Superior temporal gyrus (tissue), 1 donor: ENCODE data around the gene CCSER1.
A peak's percentile ranks its signal among the peaks of the same experiment; 100 is the strongest.
"Not testable (repeated sequence)": the region's sequence is repeated elsewhere in the genome, so short reads cannot be mapped to it uniquely, and the experiment has no call there.

Source experiments
- DNase-seq: peaks from one replicate; pipeline ENCODE4 v3.0.0-alpha.2; 2016; ENCODE audit errors: extremely low spot score

The CCSER1 gene

DNA sequence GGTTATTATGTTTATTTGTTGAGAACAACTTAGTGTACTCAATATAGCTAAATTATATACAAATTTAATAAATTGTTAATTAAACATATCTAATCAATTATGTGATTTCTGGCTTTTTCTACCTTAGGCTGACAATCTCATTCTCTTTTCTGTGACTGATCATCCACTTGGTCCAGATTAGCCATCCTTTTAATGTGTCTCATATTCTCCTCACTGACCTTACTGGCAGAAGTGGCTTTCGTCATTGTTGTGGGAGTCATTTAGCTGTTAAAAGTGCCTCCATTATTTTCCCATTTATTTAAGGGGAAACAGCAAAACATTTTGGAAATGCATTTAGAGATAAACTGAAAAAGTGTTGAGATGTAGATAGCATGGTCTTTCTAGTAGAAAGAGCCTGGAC lies 172.2 kb downstream of the CCSER1 start:
- no peak for DNase-seq

DNA sequence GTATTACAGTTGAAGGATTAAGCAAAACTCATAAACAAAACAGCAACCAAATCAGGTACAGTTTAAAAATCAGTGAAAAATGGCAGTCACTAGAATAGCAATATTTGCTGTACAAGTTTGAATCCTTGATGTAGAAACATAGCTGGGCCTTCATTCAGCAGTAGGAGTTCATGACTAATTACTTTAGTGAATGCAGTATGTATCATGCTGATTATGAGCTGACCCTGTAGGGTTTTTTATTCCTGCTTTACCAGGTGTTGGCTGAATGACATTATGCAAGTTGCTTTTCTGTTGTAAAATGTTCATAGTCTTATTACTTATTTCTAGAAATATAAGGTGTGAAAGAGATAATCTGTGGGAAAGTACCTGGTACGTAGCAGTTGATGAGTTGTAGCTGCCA lies 179.6 kb downstream of the CCSER1 start:
- DNase-seq = no peak

DNA sequence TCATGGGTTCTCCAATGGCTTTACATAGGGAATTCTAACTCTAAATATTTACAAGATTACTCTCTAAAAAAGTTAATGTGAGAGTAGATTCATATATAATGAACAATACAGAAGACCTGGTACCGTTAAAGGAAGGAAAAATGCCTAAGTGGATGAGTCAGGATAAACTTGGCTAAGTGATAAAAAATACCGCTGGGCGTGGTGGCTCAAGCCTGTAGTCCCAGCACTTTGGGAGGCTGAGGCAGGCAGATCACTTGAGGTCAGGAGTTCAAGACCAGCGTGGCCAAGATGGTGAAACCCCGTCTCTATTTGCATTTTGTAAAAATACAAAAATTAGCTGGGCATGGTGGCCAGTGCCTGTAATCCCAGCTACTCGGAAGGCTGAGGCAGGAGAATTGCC lies 189.9 kb downstream of the CCSER1 start:
- DNase-seq = not testable (repeated sequence)

DNA sequence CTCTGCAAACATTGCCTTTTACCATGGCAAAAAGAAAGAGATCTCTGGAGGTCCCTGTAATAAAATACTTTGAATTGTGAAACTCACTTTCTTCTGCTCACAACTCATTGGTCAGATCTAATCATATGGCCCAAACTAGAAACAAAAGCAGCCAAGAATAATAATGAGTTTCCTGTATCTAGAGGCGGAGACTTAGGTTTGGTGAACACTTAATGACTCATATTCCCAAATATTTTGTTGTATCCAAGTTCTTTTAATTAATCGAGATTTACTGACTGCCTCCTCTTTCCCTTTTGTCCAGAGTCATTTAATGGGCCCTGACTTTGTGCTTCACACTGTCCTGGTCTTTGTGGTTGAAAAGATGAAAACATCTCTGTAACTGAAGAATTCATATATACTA lies 190.6 kb downstream of the CCSER1 start:
- DNase-seq = no peak

DNA sequence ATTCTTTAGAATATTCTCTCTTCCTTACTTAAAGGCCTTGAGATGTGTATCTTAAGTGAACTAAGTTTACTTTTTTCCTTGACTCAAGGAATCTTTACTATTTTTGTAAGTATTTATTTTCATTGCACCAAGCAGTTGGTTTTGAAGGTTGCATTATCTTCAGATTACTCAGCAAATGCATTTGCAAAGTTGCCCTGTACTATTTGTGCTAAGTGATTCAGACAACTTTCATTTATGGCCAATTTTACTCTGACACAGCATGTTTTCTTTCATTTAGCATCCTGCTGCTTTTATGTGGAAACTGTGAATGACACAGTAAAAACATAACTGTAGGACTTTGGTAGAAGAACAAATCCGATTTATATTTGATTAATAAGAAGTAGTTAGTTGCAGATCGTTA lies 191.0 kb downstream of the CCSER1 start:
- DNase-seq = peak; percentile 50

DNA sequence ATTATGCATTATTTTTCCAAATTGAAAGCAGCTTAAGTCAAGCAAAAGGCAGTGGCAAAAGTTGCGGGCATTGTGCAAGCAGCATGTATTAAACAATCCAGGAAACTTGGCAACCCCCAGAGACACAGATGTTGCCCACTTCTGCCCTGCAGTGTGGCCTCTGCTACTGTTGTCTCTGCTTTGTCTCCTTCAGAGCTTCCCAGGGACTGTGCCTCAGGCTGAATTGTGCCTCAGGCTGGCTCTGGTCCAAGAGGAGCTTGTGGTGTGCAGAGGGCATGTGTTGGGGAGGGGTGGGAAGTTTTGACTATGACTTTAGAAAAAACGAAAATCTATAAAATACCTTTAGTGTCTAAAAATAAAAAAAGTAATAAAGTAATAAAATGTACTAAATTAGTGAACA lies 201.4 kb downstream of the CCSER1 start:
- DNase-seq = no peak

DNA sequence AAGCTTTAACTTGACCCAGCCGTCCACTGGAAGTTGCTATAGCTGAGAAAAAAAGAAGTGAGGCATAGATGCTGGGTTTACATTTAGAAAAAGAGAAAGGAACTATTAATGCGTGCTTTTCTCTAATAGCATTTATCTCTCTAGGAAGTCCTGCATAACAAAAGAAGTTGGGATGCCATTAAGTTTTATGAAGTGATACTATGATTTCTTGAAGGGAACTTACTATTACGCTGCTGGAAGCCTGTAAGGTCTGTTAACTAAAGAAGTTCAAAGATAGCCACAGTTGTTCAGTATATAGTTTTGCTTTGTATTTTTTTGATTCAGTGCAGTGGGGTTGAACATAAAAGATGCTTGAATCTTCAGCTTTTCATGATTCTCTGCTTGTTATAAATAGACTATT lies 203.4 kb downstream of the CCSER1 start:
- no peak for DNase-seq

DNA sequence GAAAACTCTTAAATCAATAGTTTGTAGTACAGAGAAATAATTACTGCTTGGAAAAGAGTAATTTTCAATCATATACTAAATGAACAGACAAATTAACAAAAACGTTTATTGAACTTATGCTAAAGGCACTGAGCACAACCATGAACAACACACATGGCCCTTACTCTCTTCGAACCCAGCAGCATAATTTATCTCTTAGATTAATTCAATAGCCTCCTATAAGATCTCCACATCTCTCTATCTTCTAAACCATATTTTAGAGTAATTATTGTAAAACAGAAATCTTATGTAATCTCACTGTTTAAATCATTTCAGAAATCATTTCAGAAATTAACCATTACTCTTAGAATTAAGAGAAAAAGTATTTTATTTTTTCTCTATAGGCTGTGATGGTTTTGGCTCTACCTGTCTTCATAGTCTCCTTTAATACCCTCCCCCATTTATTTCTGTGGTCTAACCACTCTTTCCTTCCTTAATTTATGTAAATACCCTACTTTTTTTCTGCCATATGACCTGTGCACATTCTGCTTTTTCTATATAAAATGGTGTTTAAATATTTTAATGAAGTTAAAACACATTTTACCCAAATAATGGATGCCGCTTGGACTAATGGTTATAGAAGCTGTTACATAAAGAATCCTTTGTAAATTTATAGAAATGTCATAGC lies 218.5 kb downstream of the CCSER1 start:
- no peak for DNase-seq

DNA sequence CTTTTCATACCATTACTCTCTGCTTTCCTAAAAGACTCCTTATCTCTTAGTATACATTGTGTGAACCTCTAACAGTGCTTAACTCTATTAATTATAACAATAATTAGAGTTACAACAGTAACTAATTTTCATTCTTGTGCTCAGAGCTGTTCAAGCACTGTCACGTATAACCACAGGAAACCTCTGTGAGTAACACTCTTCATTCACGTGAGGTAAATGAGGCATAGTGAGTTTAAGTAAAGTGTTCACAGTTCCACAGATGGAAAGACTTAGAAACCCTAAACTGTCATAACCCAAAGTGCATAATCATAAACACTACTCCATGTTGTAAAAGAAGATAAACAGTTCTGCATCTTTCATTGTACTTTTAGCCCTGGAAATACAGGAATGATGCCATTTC lies 222.4 kb downstream of the CCSER1 start:
- DNase-seq = no peak

DNA sequence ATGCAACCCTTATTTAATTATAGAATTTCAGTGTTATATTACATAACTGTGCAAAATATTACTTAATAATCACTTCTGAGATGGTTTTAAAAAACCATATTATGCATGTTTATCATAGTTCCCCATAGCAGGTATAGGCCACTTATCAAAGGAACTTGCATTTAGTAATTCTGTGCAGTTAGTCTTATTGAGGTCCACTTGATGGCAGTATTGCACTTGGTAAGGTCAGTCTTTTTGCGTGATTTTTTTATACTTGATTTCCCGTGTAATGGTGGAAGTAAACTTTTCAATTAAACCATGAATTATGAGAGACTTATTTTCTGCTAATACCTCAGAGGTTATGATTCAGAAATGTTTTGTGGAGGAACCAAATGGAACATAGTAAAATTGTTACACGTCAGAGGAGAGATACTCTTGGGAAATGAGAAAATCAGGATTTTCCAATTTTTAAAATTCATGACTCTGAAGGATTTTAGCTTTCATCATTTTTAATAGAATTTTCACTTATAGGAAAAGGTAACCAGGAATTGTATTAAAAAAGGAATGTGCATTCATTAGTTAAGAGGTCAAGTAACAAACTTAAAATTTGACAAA lies 230.0 kb downstream of the CCSER1 start:
- peak; percentile 65 for DNase-seq

DNA sequence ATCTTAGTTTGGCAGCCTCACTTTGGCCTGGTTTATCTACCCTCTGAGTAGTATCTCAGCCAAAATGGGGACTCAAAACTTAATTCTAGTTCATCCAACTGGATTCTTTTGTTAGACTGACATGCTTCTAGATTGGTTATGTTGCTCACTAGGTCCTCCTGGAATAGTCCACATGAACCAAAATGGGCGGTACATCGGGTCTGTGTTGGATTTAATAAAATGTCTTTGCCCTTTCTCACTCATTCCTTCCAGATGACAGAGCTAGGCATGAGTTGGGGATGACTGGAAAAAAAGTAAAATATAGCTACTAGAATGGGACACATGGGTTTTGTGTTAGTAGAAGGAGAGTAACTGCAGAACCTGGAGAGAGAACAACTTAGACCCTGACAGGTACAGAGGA lies 247.9 kb downstream of the CCSER1 start:
- DNase-seq = no peak

DNA sequence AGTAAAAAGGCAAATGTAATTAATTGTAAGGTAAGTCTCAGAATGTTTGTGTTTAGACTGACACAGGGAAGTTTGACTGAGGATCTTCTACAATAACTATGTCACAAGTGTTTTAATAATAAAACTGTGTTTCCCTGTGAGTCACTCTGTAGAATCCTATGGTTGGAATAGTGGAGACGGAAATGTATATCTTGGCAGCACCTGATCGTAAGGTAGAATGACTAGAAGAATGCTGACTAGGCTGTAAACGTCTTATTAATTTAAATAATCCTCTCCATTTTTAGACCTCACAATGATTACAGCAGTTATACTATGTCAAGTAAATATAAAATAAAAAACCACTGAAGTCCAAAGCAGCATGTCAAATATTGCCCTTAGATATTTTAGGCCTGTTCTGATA lies 266.0 kb downstream of the CCSER1 start:
- DNase-seq = no peak

DNA sequence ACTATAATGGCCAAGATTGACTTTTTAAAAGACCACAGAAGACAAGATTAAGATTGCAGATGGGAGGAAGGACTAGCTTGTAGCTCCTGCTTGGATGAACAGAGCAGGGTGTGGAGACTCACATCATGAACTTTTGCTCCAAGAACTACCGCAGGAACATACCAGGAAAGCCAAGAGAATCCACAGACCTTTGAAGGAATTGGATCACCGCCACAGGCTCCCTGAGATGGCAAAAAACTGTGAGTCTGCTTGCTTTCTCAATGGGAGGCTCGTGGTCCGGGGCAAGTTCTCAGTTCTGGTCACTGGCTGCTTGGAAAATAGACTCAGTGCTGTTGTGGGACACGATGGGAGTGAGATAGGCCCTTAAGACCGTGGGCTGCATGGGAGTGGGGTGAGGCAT lies 276.6 kb downstream of the CCSER1 start:
- no peak for DNase-seq

DNA sequence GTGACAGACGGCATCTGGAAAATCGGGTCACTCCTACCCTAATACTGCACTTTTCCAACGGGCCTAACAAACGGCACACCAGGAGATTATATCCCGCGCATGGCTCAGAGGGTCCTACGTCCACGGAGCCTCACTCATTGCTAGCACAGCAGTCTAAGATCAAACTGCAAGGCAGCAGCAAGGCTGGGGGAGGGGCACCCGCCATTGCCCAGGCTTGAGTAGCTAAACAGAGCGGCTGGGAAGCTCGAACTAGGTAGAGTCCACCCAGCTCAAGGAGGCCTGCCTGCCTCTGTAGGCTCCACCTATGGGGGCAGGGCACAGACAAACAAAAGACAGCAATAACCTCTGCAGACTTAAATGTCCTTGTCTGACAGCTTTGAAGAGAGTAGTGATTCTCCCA lies 280.7 kb downstream of the CCSER1 start:
- not testable (repeated sequence) for DNase-seq

DNA sequence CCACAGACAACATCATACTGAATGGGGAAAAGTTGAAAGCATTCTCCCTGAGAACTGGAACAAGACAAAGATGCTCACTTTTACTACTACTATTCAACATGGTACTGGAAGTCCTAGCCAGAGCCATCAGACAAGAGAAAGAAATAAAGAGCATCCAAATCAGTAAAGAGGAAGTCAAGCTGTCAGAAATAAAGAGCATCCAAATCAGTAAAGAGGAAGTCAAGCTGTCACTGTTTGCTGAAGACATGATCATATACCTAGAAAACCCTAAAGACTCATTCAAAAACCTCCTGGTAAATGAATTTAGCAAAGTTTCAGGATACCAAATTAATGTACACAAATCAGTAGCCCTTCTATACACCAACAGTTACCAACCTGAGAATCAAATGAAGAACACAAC lies 285.6 kb downstream of the CCSER1 start:
- not testable (repeated sequence) for DNase-seq

DNA sequence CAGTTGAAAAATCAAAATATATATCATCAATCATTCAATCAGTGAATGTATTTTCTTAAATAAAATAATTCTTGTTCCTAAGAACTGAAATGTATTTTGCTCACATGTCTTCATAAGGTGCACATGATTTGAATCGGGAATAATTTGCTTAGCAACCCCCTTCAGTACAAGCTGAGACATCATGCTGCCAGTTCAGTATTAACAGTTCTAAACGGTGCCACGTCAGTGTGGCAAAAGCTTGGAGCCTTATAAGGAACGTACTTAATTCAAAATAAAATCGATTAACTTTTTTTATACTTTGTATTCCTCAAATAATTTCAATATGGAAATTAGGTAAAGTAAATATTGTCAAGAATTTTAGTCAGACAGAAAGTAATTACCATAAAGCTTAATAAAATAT lies 287.9 kb downstream of the CCSER1 start:
- no peak for DNase-seq

DNA sequence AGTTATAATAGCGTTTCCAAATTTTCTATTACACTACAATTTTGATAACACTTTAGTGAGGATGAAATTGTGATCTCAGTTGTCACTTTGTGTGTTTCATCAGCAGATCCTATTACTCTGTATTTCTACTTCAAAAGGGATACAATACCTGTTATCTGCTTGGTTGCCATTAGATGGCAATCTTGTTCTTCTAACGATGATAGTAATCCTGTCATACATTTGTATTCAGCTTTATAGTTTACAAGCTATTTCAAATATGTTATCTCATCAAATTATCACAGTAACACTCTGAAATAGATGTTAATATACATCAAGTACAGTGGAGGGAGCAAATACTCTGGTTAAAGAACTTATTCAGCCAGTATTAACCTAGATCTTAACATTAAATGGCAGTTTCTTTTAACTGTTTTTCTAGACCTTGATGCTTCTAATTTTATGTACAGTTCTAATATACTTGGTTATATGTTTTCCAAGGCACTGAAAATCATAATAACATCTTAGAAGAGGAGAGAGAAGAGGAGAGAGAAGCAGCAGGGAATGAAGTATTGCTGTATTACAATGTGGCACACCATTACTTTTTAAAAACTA lies 292.0 kb downstream of the CCSER1 start:
- DNase-seq = peak; percentile 81

DNA sequence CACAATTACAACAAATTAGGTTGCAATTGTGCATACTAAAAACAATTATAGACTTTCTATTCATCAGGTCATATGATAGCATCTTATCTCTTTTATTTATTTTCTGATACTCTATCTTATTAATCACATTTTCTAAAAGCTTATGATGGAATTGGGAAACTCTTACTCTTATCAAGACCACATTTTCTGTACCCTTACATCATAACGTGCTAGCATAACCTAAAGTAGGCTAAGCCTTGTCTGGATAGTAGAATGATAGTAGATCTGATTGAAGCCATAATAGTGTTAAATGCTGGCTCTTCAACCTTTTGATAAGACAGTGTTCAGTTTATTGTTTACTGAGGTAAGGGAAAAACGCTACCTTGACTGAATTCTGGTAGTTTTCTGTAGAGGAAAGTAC lies 294.0 kb downstream of the CCSER1 start:
- no peak for DNase-seq

DNA sequence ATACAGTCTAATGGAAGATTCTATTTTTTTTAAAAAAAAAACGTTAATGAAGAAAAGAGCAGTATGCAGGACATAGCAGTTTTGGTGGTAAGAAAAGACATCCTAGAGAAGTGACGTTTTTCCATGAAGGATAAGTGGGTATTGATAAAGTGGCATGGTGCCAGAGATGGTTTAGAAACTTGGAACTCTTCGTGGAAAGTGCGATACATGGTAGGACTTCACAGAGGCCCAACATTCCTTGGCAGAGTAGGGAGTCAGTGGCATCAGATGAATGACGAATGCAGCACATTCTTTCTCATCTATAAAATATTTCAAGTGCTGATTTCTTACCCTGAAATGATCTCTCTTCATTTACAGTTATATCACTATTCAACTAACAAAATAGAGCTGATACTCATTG lies 298.7 kb downstream of the CCSER1 start:
- no peak for DNase-seq

DNA sequence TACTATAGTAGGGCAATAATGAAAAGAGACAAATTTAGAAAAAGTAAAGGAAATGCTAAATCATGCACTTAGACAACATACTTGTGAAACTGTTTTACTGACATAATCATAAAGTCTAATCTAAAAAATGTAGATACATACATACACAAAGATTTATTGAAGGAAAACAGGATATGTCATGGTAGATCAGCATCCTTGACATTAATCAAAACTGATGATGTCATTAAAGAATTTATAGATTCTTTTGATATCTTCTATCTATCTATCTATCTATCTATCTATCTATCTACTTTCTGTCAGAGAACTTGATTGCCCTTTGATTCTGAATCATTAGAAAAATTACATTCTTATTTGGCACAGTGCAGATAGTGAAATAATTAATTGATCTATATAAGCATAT lies 311.3 kb downstream of the CCSER1 start:
- no peak for DNase-seq

DNA sequence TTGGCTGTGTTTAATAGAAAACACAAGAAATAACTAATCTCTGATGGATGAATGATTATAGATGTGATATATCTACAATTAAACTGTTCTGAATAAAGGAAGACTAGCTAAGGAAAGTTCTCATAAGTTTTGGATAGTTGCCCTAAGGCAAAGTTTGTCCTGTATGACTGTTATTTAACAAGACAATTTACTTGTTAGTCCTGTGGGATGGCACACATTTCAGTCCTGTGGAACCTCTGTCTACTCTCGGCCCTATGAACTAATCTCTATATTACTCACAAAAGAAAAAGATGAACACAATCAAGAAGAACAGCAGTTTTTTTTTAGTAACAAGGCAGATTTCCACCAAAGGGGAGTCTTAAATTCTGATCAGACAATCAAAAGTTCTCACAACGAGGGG lies 314.6 kb downstream of the CCSER1 start:
- no peak for DNase-seq

DNA sequence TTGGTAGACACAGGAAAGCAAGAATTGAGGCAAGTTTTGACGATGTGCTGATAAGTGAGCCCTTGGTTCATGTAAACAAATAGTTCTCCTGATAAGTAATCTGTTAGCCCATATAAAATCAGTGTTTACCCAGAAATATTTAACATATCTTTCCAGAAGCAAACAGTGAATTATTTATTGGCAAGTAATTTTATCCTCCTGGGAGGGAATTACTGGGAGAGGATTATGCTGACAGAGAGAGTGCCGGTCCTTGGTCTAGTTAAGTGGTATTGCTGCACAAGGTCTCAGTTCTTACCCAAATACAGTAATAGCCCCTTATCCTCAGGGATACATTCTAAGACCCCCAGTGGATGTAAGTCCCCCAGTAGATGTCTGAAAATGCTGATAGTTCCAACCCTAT lies 315.4 kb downstream of the CCSER1 start:
- no peak for DNase-seq

DNA sequence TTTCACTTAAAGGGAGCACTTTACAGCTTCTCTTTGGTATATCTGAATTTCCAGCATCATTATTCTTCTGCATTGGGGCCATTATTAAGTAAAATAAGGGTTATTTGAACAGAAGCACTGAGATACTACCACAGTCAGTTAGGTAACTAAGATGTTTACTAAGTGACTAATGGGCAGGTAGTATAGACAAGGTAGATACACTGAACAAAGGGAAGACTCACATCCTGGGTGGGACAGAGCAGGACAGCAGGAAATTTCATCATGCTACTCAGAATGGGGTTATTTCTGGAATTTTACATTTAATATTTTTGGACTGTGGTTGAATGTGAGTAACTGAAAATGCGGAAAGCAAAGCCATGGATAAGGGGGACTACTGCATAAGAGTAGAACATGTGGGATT lies 316.0 kb downstream of the CCSER1 start:
- DNase-seq = no peak

DNA sequence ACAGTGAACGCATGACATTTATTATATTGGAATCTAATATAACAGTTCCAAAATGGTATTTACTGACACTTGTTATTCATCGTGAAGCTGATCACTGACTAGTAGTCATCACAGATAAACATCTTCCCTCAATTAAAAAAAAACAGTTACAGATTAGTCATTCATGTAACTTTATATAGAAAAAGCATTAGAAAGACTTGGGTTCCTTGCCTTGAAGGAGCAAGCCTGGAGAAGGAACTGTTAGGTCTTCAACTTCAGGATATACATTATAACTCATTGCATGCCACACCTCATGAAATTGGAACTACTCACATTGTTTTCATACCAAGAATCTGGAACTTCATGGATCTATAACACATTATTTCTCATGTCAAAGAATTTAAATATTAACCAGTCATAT lies 317.7 kb downstream of the CCSER1 start:
- DNase-seq = no peak
